GM21528 (cell line): ENCODE data around the gene RTP5.
"Not testable (repeated sequence)": the region's sequence is repeated elsewhere in the genome, so short reads cannot be mapped to it uniquely, and the experiment has no call there.

ENCODE experiments used
- ATAC-seq: cut with Tn5 transposase; IDR thresholded peaks from one replicate; pipeline ENCODE4 v1.9.1; 2021; ENCODE audit warnings: mild to moderate bottlenecking, moderate library complexity; ENCODE audit not compliant: unreplicated experiment, low FRiP score

The RTP5 gene

DNA sequence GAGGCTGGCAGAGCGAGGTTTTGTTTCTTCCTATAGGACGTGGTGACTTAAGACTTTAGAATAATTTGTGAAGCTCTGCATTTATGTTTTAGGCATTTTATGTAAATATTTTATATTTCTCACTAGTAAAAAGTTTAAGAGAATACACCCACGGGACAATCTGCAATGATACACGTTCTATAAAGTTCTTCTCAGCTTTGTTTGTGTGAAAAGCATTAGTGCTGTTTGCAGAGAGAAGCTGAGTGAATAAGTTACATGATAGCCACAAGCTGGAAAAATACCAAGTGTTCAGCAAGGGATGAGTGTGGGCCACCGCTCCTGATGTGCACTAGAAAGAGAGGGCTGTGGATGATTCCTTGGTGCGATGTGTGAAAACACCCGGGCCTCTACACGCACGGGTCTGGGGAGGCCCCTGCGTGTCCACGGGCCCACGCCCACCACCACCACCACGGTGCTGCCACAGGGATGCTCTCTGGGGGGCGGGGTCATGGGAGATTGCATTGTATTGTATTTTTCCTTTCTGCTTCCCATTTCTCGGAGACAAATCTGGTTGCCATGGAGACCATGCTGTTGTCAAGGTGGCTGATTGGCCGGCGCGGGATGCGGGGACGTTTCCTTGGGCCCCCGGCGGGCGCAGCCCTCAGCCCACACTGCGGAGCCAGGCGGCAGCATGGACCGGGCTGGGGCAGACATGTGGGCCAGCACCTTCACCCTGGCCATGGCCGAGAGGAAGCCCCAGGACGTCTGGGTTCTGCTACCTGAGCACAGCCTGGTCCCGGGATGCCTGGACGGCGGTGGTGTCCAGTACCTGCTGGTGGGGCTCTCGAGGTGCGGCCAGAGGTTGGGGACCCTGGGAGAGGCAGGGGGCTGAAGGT lies at the start of gene RTP5:
RTP5 (plus strand) TSS at position 643 of the 875 bp plus-strand sequence; CDS start at position 671, 28 bp downstream.
- no peak for ATAC-seq

DNA sequence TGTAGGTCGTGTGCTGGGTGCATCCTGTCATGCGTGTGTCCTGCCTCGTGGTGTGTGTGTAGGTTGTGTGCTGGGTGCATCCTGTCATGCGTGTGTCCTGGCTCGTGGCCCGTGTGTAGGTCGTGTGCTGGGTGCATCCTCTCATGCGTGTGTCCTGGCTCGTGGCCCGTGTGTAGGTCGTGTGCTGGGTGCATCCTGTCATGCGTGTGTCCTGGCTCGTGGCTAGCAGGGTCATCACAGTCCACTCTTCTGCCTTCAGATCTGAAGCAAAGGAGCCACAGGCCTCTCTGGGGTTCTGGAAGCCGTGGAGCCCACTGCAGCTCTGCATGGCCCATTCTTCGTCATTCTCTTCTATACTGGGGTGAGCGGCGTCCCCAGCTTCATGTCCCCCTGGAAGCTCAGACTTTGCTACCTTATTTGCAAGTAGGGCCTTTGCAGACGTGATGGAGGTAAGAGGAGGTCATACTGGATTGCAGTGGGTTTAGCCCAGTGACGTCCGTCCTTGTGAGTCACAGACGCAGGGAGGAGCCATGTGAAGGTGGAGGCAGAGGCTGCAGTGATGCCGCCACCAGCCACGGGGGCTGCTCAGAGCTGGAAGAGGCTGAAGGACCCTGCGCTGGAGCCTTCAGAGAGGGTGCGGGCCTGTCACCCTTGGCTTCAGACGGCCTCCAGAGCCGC lies 49.4 kb upstream of the RTP5 start:
- not testable (repeated sequence) for ATAC-seq

- no peak for ATAC-seq
Measured at GRCh38 chr2:241820625-241821384, 48.7 kb upstream of the RTP5 start.

- ATAC-seq, result no peak
Measured at GRCh38 chr2:241821460-241822263, 47.9 kb upstream of the RTP5 start.

DNA sequence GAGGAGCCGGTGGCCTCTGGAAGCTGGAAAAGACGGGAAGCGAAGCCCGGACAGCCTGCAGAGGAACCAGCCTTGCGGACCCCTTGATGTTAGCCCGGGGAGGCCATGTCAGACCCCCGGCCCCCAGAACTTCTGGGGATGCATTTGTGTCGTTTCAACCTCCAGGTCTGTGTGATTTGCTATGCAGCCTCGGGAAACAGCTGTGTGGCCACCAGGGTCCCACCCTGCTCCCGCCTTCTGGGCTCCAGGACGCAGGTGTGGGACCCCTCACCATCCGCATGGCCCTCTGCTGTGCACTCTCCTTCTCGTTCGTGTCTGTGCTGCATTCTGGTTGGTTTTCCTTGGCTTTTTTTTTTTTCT lies 47.3 kb upstream of the RTP5 start:
- ATAC-seq, result no peak

DNA sequence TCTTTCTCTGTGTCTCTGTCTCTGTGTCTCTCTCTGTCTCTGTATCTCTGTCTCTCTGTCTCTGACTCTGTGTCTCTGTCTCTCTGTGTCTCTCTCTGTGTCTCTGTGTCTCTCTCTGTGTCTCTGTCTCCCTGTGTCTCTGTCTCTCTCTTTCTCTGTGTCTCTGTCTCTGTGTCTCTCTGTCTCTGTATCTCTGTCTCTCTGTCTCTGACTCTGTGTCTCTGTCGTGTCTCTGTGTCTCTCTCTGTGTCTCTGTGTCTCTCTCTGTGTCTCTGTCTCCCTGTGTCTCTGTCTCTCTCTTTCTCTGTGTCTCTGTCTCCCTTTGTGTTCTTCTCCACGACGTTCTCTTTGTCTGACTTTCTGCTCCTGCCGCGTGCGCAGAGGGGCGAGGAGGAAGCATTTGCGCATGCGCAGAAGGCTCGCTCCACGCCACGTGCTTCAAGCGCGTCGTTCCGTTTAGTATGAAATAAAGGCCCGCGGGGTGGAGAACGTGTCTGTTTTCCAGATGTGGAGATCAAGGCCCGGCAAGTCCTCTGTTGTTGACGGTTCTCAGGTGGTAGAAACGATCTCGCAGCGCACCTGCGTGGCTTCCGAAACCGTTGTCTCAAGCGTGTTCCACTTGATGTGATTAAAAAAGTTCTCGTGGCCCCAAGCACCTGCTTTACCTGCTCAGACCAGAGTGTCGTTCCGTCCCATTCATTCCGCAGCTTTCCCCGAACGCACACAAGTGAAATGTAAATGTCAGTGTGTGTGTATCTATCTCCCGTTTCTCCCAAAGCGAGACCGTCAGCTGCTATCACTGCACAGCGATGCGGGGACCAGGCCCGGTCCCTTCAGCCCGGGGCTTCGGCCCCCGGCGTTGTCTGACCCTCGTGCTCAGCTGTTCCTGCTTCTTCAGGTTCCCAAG lies 45.7 kb upstream of the RTP5 start:
- not testable (repeated sequence) for ATAC-seq

GRCh38 chr2:241827394-241827793 lies 42.1 kb upstream of the RTP5 start:
- no peak for ATAC-seq

- ATAC-seq, result no peak
Measured at GRCh38 chr2:241833101-241833663, 36.3 kb upstream of the RTP5 start.

- ATAC-seq, result not testable (repeated sequence)
Measured at GRCh38 chr2:241833756-241834526, 35.6 kb upstream of the RTP5 start.

DNA sequence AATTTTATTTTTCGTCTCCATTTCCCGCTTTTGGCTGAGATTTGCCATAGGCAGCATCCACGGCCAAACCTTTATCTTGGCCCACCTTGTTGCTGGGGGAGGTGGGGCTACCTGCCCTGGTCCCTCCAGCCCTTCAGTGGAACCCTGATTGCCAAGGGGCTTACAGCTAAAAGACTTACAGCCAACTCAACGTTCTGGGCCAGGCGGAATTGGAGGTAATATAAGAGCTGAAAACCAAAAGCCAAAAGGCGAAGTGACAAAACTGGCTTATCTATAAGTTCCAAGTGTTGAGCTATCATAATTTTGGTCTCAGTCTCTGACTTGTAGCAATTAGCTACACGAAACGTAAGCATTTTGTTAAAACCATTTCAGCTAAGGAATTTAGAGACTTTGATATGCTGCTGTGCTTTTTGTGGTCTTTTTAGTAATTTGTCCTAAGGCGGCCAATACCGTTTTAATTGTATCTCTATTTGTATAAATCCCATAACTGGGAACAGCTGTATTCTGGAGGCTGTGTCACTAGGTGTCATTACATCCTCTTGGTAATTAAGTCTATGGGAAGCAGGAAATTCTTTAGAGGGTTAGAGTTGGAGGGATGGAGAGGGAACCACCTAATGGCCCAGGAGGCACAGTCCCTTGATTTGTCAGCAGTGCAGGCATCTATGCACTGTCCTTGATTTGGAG lies 34.9 kb upstream of the RTP5 start:
- no peak for ATAC-seq

- ATAC-seq, result no peak
Measured at GRCh38 chr2:241835611-241836010, 33.9 kb upstream of the RTP5 start.

DNA sequence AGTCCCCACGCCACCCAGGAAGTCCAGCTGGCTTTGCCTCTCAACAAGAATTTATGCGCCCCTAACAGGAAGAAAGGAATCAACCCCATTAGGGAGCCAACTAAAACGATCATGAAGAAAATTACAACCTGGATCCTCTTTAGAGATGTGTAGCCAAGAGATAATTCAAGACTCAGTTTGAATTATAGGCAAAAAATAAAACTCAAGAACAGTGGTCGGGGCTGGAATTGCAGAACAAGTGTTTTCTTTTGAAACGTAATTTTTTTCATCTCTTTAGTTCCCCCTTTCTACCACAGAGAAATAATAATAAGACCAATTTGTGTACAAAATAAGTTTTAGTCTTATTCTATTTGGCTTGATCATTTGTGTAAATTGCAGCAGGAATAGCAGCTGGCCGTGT lies 33.2 kb upstream of the RTP5 start:
- no peak for ATAC-seq

- no peak for ATAC-seq
Measured at GRCh38 chr2:241837197-241837965, 32.1 kb upstream of the RTP5 start.

DNA sequence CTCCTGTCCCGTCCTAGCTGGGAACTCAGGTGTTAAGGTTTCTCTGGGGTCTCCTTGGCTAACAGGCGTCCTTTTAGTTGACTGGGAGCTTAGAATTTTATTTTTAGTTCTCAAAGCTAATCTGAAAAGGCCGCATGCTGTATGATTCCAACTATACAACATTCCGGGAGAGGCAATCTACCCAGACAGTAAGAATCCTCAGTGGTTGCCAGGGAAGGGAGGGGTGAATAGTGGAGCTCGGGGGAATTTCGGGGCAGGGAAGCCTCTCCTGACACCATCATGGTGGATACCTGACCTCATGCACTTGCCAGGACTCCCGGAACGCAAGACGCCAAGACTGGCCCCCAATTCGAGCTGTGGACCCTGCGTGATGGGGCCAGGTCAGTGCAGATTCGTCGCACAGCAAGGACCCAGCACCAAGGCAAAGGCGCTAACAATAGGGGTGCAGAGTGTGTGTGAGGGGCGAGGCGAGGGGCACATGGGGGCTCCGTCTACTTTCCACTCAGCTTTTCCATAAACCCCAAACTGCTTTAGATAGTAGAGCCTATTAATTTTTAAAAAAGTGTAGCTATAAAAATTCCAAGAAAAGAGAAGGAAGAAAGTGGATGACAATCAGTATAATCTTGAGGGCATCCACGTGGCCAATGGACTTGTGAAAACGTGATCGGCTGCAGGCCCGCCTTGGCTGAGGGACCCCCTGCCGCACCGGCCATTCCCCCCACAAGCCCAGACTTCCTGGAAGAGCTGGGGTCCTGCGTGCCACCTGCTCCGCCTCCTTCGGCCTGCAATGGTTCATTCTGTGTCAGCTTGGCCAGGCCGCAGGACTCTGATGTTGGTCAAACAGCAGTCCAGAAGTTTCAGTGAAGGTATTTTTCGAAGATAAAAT lies 28.1 kb upstream of the RTP5 start:
- no peak for ATAC-seq

DNA sequence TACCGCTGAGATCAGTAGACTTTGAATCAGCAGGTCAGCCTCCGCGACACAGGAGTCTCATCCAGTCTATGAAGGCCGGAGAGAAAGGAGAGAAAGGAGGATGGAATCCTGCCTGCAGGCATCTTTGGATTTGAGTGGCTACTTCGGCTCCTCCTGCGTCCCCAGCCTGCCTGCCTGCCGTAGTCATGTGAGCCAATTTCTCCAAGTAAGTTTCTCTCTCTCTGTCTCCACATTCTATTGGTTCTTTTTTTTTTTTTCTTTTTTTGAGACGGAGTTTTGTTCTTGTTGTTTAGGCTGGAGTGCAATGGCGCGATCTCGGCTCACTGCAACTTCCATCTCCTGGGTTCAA lies 27.5 kb upstream of the RTP5 start:
- no peak for ATAC-seq

- ATAC-seq, result no peak
Measured at GRCh38 chr2:241842620-241843211, 26.8 kb upstream of the RTP5 start.
